Measurements from ENCODE around the gene LKAAEAR1. TPM values are rescaled to one million over a fixed set of nuclear protein-coding genes. Genes with fewer than 3 reads are reported as not detected.

The LKAAEAR1 gene
- total and polyA plus RNA-seq, 2 of the 13 experiments (the other 11 are each of a cell fraction or from before 2014, with no cell fraction given), result not detected

- TF ChIP-seq ZNF407 (CRISPR knock-in tag; IDR thresholded peaks at IDR 0.05; ENCODE audit: not compliant biosample characterization) (no peak), HNF1B (CRISPR knock-in tag; IDR thresholded peaks at IDR 0.05) (no peak; the same call in 1 of the 2 replicates), MAFG (CRISPR knock-in tag; IDR thresholded peaks at IDR 0.05) (no peak), ZBTB49 (CRISPR knock-in tag; IDR thresholded peaks at IDR 0.05; ENCODE audit: borderline replicate concordance) (no peak), HOXD1 (CRISPR knock-in tag; IDR thresholded peaks at IDR 0.05) (no peak), ISL2 (CRISPR knock-in tag; IDR thresholded peaks at IDR 0.05) (no peak; the same call in 1 of the 2 replicates), NKX3-1 (CRISPR knock-in tag; IDR thresholded peaks at IDR 0.05) (peak; percentile 22; the same call in 1 of the 2 replicates), ZBTB33 (CRISPR knock-in tag; IDR thresholded peaks at IDR 0.05) (peak; percentile 93), ZNF512 (CRISPR knock-in tag; IDR thresholded peaks at IDR 0.05) (no peak), FOXP1 (IDR thresholded peaks at IDR 0.05) (no peak), FOXP1 (CRISPR knock-in tag; IDR thresholded peaks at IDR 0.05) (no peak), SIX4 (CRISPR knock-in tag; IDR thresholded peaks at IDR 0.05) (no peak), ZNF263 (CRISPR knock-in tag; IDR thresholded peaks at IDR 0.05) (no peak; the same call in 1 of the 2 replicates)
Observed at GRCh38 chr20:64056889-64057627, 27.1 kb downstream of the LKAAEAR1 start (continued).

All from HepG2 (cell line).